ENCODE results near the gene DPM2. TPM values are rescaled to one million over a fixed set of nuclear protein-coding genes. Genes with fewer than 3 reads are reported as not detected.

DPM2 gene
- total and polyA plus RNA-seq, 4 donors, result 18.2 to 26.3 (median 21.4) TPM

GRCh38 chr9:127974769-127975261, 37.2 kb upstream of the DPM2 start:
- intact Hi-C loops (cut with DNase I), result loop anchor here in 1 of 2 donors (5.0 kb wide), 1 partner anchor 33 kb away; no protein-coding TSS in a partner anchor

GRCh38 chr9:127974001-127974768, 36.5 kb upstream of the DPM2 start:
- Histone ChIP-seq H3K4me3 (ENCODE audit: low read length in 2 of 2) (no peak overlapping the region), H3K27me3 (ENCODE audit: control insufficient read depth in 1 of 2, insufficient read depth in 2 of 2, low read length in 1 of 2) (no peaks in the 10 kb centered on the region), H3K36me3 (ENCODE audit: control insufficient read depth in 1 of 2, insufficient read depth in 2 of 2, low read length in 1 of 2) (no peaks in the 10 kb centered on the region), H3K9me3 (ENCODE audit: control insufficient read depth, low read length) (no peaks in the 10 kb centered on the region), H3K4me1 (ENCODE audit: control insufficient read depth in 1 of 2, insufficient read depth in 2 of 2, low read length in 2 of 2) (peaks cover 0 to 7% of the 10 kb centered on the region in 2 donors), H3K27ac (ENCODE audit: low read depth in 1 of 2, low read length in 2 of 2) (no peak overlapping the region)
- no peak for ATAC-seq (ENCODE audit: low FRiP score)
- DNase-seq, result no peak
- intact Hi-C loops (cut with DNase I), result no loop called here
- 29 to 38% methylated on average over 12 of the region's 12 CpGs for WGBS, 2 donors

More at GRCh38 chr9:127974769-127975261, 37.2 kb upstream of the DPM2 start:
- DNase-seq (peak; percentile 82 to 93), ATAC-seq (ENCODE audit: low FRiP score) (peak; percentile 55)
- no peak overlapping the region for H3K4me3 ChIP-seq (ENCODE audit: low read length in 2 of 2)
- no peaks in the 10 kb centered on the region for H3K36me3 ChIP-seq (ENCODE audit: control insufficient read depth in 1 of 2, insufficient read depth in 2 of 2, low read length in 1 of 2)
- H3K9me3 ChIP-seq (ENCODE audit: control insufficient read depth, low read length), result no peaks in the 10 kb centered on the region
- WGBS, 2 donors, result 3 to 8% methylated on average over 10 of the region's 10 CpGs
- H3K27me3 ChIP-seq (ENCODE audit: control insufficient read depth in 1 of 2, insufficient read depth in 2 of 2, low read length in 1 of 2), result no peaks in the 10 kb centered on the region
- peaks cover 0 to 7% of the 10 kb centered on the region in 2 donors for H3K4me1 ChIP-seq (ENCODE audit: control insufficient read depth in 1 of 2, insufficient read depth in 2 of 2, low read length in 2 of 2)
- H3K27ac ChIP-seq (ENCODE audit: low read depth in 1 of 2, low read length in 2 of 2), result no peak overlapping the region

GRCh38 chr9:127973169-127974000, 35.7 kb upstream of the DPM2 start:
- Histone ChIP-seq H3K27ac (ENCODE audit: low read depth in 1 of 2, low read length in 2 of 2) (peak overlapping the region in 1 of 2 donors; percentile 47), H3K36me3 (ENCODE audit: control insufficient read depth in 1 of 2, insufficient read depth in 2 of 2, low read length in 1 of 2) (no peaks in the 10 kb centered on the region), H3K4me1 (ENCODE audit: control insufficient read depth in 1 of 2, insufficient read depth in 2 of 2, low read length in 2 of 2) (peaks cover 0 to 7% of the 10 kb centered on the region in 2 donors), H3K9me3 (ENCODE audit: control insufficient read depth, low read length) (no peaks in the 10 kb centered on the region), H3K27me3 (ENCODE audit: control insufficient read depth in 1 of 2, insufficient read depth in 2 of 2, low read length in 1 of 2) (no peaks in the 10 kb centered on the region), H3K4me3 (ENCODE audit: low read length in 2 of 2) (no peak overlapping the region)
- ATAC-seq (ENCODE audit: low FRiP score), result no peak
- 13 to 20% methylated on average over 17 of the region's 17 CpGs for WGBS, 2 donors
- intact Hi-C loops (cut with DNase I), result no loop called here
- DNase-seq, result peak in 1 of 2 donors; percentile 41

DNA sequence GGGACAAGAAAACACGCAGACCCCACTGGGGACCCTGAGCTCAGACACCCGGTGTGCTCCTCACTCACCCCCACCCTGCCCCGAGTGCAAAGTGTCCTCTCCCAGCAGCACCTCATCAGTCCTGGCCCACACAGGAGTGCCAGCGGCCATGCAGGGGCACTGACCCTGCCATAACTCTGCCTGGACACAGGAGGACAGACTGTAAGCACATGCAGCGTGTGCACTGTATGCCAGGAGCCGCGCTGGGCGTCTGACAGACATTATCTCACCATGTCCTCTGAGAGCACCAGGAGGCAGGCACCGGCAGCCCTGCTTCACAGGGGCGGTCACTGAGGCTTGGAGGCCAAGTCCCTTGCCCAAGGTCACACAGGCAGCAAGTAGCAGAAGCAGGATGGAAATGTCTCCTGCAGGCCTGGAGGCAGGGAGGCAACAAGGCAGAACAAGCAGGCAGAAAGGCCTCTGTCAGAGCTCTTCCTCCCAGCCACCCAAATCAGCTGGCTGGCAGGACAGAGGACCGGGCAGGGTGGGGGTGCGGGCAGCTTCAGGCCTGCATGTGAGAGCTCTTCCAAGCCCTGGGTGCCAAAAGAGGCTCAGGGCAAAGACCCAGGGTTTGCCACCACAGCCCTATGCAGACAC, 34.7 kb upstream of the DPM2 start:
- ATAC-seq (ENCODE audit: low FRiP score) (no peak), DNase-seq (peak in 1 of 2 donors; percentile 48)
- no peaks in the 10 kb centered on the region for H3K36me3 ChIP-seq (ENCODE audit: control insufficient read depth in 1 of 2, insufficient read depth in 2 of 2, low read length in 1 of 2)
- H3K4me1 ChIP-seq (ENCODE audit: control insufficient read depth in 1 of 2, insufficient read depth in 2 of 2, low read length in 2 of 2), result peaks cover 0 to 5% of the 10 kb centered on the region in 2 donors
- intact Hi-C loops (cut with DNase I), result no loop called here
- 11 to 15% methylated on average over 12 of the region's 12 CpGs for WGBS, 2 donors
- no peaks in the 10 kb centered on the region for H3K9me3 ChIP-seq (ENCODE audit: control insufficient read depth, low read length)
- H3K4me3 ChIP-seq (ENCODE audit: low read length in 2 of 2), result no peak overlapping the region
- no peaks in the 10 kb centered on the region for H3K27me3 ChIP-seq (ENCODE audit: control insufficient read depth in 1 of 2, insufficient read depth in 2 of 2, low read length in 1 of 2)
- H3K27ac ChIP-seq (ENCODE audit: low read depth in 1 of 2, low read length in 2 of 2), result no peak overlapping the region

DNA sequence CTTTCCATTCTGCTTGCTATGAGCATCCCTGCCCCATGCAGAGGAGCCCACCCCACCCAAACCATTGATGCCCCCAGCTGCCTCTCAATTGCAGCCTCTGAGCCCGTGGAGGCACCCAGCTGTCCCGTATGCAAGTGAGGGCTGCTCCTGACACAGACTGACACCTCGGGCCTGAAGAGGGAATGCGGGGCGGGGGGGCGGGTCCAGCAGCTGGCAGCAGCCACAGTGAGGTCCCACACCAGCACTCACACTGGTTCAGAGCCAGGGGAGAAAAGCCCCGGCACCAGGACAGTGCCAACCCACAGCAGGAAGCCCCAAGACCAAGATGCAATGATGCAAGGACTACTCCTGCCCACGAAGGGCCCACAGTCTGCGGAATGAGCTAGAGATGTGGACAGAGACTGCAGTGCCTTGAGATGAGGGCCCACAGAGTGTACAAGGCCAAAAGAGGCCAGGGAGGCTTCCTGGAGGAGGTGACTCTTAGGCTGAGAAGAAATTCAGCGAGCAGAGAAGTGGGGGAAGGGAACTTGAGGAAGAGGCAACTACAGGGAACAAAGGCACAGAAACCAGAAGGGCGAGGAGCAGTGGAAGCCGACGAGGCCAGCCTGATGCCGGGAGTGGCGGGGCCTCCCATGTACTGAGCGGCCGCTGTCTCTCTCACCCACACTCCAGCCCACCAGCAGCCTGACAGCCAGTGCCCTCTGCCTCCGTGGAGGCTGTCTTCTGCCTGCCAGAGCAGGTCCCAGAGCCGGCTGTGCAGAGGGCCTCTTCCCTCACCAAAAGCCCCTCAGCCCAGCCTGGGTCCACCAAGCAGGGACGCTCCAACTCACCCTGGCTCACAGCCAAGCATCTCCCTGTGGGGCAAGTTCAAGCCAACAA, 33.9 kb upstream of the DPM2 start:
- peak in 1 of 2 donors; percentile 49 for DNase-seq
- intact Hi-C loops (cut with DNase I), result no loop called here

DNA sequence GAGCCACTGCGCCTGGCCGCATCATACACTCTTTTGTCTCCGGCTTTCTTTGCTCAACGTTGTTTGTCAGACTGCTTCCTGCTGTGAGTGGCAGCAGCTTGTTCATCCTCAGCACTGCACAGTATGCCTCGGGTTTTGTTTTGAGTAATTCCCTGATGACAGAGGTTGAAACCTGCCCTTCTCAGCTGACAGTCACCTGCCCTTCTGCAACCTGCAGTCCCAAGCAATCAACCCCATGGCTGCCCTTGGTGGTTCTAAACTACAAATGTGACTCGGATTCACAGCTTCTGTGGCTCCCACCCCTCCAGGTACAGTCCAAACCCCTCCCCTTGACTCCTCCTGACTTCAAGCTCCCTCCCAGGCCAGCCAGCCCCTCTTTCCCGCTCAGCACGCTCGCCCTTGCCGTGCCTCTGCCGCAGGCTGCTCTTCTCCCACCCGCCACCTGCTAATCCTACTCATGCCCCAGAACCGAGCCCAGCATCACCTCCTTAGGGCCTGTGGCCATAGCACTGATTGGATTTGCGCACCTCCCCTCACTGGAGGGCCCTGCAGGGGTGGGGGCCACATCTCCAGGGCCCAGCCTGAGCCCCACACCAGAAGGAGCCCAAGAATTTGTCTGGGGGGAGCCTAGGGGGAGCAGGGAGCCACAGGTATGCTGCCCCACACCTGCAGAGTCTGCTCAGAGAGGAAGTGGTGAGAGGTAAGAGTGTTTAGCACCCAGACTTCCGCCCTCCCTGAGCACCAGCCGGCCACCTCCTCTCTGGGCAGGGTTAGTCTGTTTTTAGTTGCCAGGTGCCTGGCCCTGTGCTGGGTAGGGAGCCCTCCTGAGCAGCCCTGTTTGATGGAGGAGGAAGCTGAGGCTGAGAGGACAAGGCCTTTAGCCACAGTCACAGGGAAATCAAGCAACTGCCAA, 33.0 kb upstream of the DPM2 start:
- no peaks in the 10 kb centered on the region for H3K36me3 ChIP-seq (ENCODE audit: control insufficient read depth in 1 of 2, insufficient read depth in 2 of 2, low read length in 1 of 2)
- intact Hi-C loops (cut with DNase I), result no loop called here
- H3K4me3 ChIP-seq (ENCODE audit: low read length in 2 of 2), result no peak overlapping the region
- no peak overlapping the region for H3K27ac ChIP-seq (ENCODE audit: low read depth in 1 of 2, low read length in 2 of 2)
- ATAC-seq (ENCODE audit: low FRiP score), result no peak
- peak in 1 of 2 donors; percentile 44 for DNase-seq
- H3K27me3 ChIP-seq (ENCODE audit: control insufficient read depth in 1 of 2, insufficient read depth in 2 of 2, low read length in 1 of 2), result no peaks in the 10 kb centered on the region
- H3K9me3 ChIP-seq (ENCODE audit: control insufficient read depth, low read length), result no peaks in the 10 kb centered on the region
- WGBS, 2 donors, result 77 to 78% methylated on average over 16 of the region's 16 CpGs
- peaks cover 0 to 4% of the 10 kb centered on the region in 2 donors for H3K4me1 ChIP-seq (ENCODE audit: control insufficient read depth in 1 of 2, insufficient read depth in 2 of 2, low read length in 2 of 2)

More for the DNA sequence above, 33.9 kb upstream of the DPM2 start:
- no peaks in the 10 kb centered on the region for H3K36me3 ChIP-seq (ENCODE audit: control insufficient read depth in 1 of 2, insufficient read depth in 2 of 2, low read length in 1 of 2)
- H3K4me1 ChIP-seq (ENCODE audit: control insufficient read depth in 1 of 2, insufficient read depth in 2 of 2, low read length in 2 of 2), result peaks cover 0 to 5% of the 10 kb centered on the region in 2 donors
- no peaks in the 10 kb centered on the region for H3K9me3 ChIP-seq (ENCODE audit: control insufficient read depth, low read length)
- H3K4me3 ChIP-seq (ENCODE audit: low read length in 2 of 2), result no peak overlapping the region
- H3K27ac ChIP-seq (ENCODE audit: low read depth in 1 of 2, low read length in 2 of 2), result no peak overlapping the region
- WGBS, 2 donors, result 34 to 46% methylated on average over 14 to 20 of the region's 20 CpGs
- no peak for ATAC-seq (ENCODE audit: low FRiP score)
- no peaks in the 10 kb centered on the region for H3K27me3 ChIP-seq (ENCODE audit: control insufficient read depth in 1 of 2, insufficient read depth in 2 of 2, low read length in 1 of 2)

GRCh38 chr9:127968700-127969383, 31.2 kb upstream of the DPM2 start:
- Histone ChIP-seq H3K27ac (ENCODE audit: low read depth in 1 of 2, low read length in 2 of 2) (no peak overlapping the region), H3K36me3 (ENCODE audit: control insufficient read depth in 1 of 2, insufficient read depth in 2 of 2, low read length in 1 of 2) (no peaks in the 10 kb centered on the region), H3K27me3 (ENCODE audit: control insufficient read depth in 1 of 2, insufficient read depth in 2 of 2, low read length in 1 of 2) (no peaks in the 10 kb centered on the region), H3K9me3 (ENCODE audit: control insufficient read depth, low read length) (no peaks in the 10 kb centered on the region), H3K4me1 (ENCODE audit: control insufficient read depth in 1 of 2, insufficient read depth in 2 of 2, low read length in 2 of 2) (no peaks in the 10 kb centered on the region), H3K4me3 (ENCODE audit: low read length in 2 of 2) (no peak overlapping the region)
- peak in 1 of 2 donors; percentile 60 for DNase-seq
- intact Hi-C loops (cut with DNase I), result no loop called here
- 24 to 28% methylated on average over 10 of the region's 10 CpGs for WGBS, 2 donors
- ATAC-seq (ENCODE audit: low FRiP score), result no peak
